H1 (cell line): Measurements from ENCODE around the gene POLR2A. TPM values are rescaled to one million over a fixed set of nuclear protein-coding genes. Genes with fewer than 3 reads are reported as not detected.
A peak's percentile ranks its signal among the peaks of the same experiment; 100 is the strongest.

ENCODE experiments used
- CTCF ChIA-PET: fragments of 300-600 bp; sonication (Branson Sonifier 250); formaldehyde crosslinking; loops from one replicate; lab custom pipeline; 2021; ENCODE audit not compliant: partially characterized antibody; lab: Charles Lee
- POLR2A ChIA-PET: fragments of 300-600 bp; sonication (Branson Sonifier 250); formaldehyde crosslinking; loops from one replicate; lab custom pipeline; 2021; ENCODE audit warnings: inconsistent platforms; ENCODE audit not compliant: partially characterized antibody; lab: Charles Lee
- DNase-seq, 2 experiments: peaks; one replicate each; pipeline versions ENCODE4 v3.0.0 to v3.0.0-alpha.2; 2010 to 2022; ENCODE audit warnings: low spot score in 2 of 2, low read depth in 1 of 2, mixed read lengths in 1 of 2
- FAIRE-seq: peaks from 2 replicates; lab custom pipeline; 2011; peaks lifted over from hg19 to GRCh38; lab: Jason Lieb, UNC
- H2AFZ ChIP-seq: 2 replicates; pipeline ENCODE4 v1.8.1; 2012; ENCODE audit warnings: low read length, inconsistent platforms
- H2AK5ac ChIP-seq: 2 replicates; pipeline ENCODE4 v1.6.1; 2013; ENCODE audit warnings: low read depth, low read length
- H2BK120ac ChIP-seq: replicated peaks from 2 replicates; pipeline ENCODE3; 2013; ENCODE audit warnings: low read depth, low read length, inconsistent platforms
- H2BK12ac ChIP-seq: 2 replicates; pipeline ENCODE4 v1.6.1; 2013; ENCODE audit warnings: low read depth, low read length
- H2BK15ac ChIP-seq: 2 replicates; pipeline ENCODE4 v1.6.1; 2013; ENCODE audit warnings: low read length
- H2BK20ac ChIP-seq: 2 replicates; pipeline ENCODE4 v1.6.1; 2013; ENCODE audit warnings: low read length
- H2BK5ac ChIP-seq: 2 replicates; pipeline ENCODE4 v1.6.1; 2013; ENCODE audit warnings: low read depth, low read length
- H3K14ac ChIP-seq: 2 replicates; pipeline ENCODE4 v1.6.1; 2013; ENCODE audit warnings: inconsistent platforms; ENCODE audit not compliant: insufficient read length
- H3K18ac ChIP-seq: 2 replicates; pipeline ENCODE4 v1.6.1; 2013; ENCODE audit warnings: low read length; ENCODE audit errors: extremely low read depth
- H3K23ac ChIP-seq: 2 replicates; pipeline ENCODE4 v1.6.1; 2013; ENCODE audit warnings: inconsistent platforms; ENCODE audit not compliant: insufficient read length
- H3K23me2 ChIP-seq: 2 replicates; pipeline ENCODE4 v1.6.1; 2013; ENCODE audit warnings: low read depth, low read length
- H3K27ac ChIP-seq: 2 replicates; pipeline ENCODE4 v1.6.1; 2011; ENCODE audit warnings: low read depth, low read length, inconsistent platforms
- H3K27me3 ChIP-seq, 4 experiments: replicated peaks in 1 of 4; 1 replicate in 1 of 4; 2 replicates in 3 of 4; pipeline versions ENCODE4 v1.6.1 to v1.8.1; 2011 to 2013; ENCODE audit warnings: low read length in 3 of 4, mild to moderate bottlenecking in 3 of 4, inconsistent platforms in 2 of 4, mixed read lengths in 2 of 4, moderate library complexity in 1 of 4; ENCODE audit not compliant: control insufficient read depth in 3 of 4, insufficient read depth in 3 of 4; ENCODE audit errors: extremely low read depth in 1 of 4
- H3K36me3 ChIP-seq, 4 experiments: 2 replicates each; pipeline versions ENCODE4 v1.6.1 to v1.8.1; 2011 to 2013; ENCODE audit warnings: mild to moderate bottlenecking in 4 of 4, low read length in 3 of 4, moderate library complexity in 2 of 4, control low read depth in 1 of 4, inconsistent platforms in 1 of 4; ENCODE audit not compliant: insufficient read depth in 4 of 4, control insufficient read depth in 2 of 4
- H3K4ac ChIP-seq: replicated peaks from 2 replicates; pipeline ENCODE3; 2013; ENCODE audit warnings: low read length, low read depth, mixed read lengths, inconsistent platforms; ENCODE audit not compliant: insufficient read length
- H3K4me1 ChIP-seq, 4 experiments: replicated peaks in 1 of 4; 1 replicate in 1 of 4; 2 replicates in 3 of 4; pipeline versions ENCODE4 v1.6.1 to v1.8.1; 2011 to 2013; ENCODE audit warnings: low read length in 3 of 4, inconsistent platforms in 2 of 4, mixed read lengths in 1 of 4; ENCODE audit not compliant: insufficient read depth in 4 of 4, control insufficient read depth in 3 of 4
- H3K4me2 ChIP-seq, 2 experiments: 2 replicates each; pipeline versions ENCODE4 v1.6.1 to v1.8.1; 2011 to 2013; ENCODE audit warnings: low read depth in 2 of 2, low read length in 2 of 2, control low read depth in 1 of 2, inconsistent platforms in 1 of 2, mild to moderate bottlenecking in 1 of 2; ENCODE audit not compliant: insufficient read depth in 1 of 2
- H3K4me3 ChIP-seq, 4 experiments: fragments of 200-600, 300-600 bp in 1 of 4; sonication (generic), shearing (Covaris generic), sonication (Bioruptor Twin) in 1 of 4; 2 replicates each; pipeline versions ENCODE4 v1.5.1 to v1.8.1; 2011 to 2016; ENCODE audit warnings: low read length in 4 of 4, low read depth in 3 of 4, control low read depth in 2 of 4, inconsistent platforms in 2 of 4, mild to moderate bottlenecking in 2 of 4, mixed read lengths in 1 of 4, moderate library complexity in 1 of 4; ENCODE audit not compliant: insufficient read depth in 2 of 4; ENCODE audit errors: extremely low read depth in 1 of 4
- H3K56ac ChIP-seq: replicated peaks from 2 replicates; pipeline ENCODE3; 2013; ENCODE audit warnings: low read depth, mild to moderate bottlenecking, mixed read lengths, low read length, inconsistent platforms; ENCODE audit not compliant: insufficient read length
- H3K79me1 ChIP-seq: 2 replicates; pipeline ENCODE4 v1.6.1; 2013; ENCODE audit warnings: low read depth, low read length, control low read depth
- H3K79me2 ChIP-seq, 2 experiments: 2 replicates each; pipeline versions ENCODE4 v1.6.1 to v1.8.1; 2012 to 2013; ENCODE audit warnings: low read length in 2 of 2, mild to moderate bottlenecking in 2 of 2, inconsistent platforms in 1 of 2; ENCODE audit not compliant: insufficient read depth in 2 of 2, control insufficient read depth in 1 of 2
- H3K9ac ChIP-seq, 4 experiments: replicated peaks in 1 of 4; 1 replicate in 1 of 4; 2 replicates in 3 of 4; pipeline versions ENCODE4 v1.6.1 to v1.8.1; 2011 to 2013; ENCODE audit warnings: low read depth in 3 of 4, low read length in 3 of 4, control low read depth in 2 of 4, mild to moderate bottlenecking in 2 of 4, moderate library complexity in 2 of 4, inconsistent platforms in 1 of 4; ENCODE audit errors: extremely low read depth in 1 of 4
- H3K9me3 ChIP-seq, 2 experiments: 2 replicates each; pipeline versions ENCODE4 v1.6.1 to v1.8.1; 2012 to 2013; ENCODE audit warnings: mild to moderate bottlenecking in 2 of 2, moderate library complexity in 2 of 2, control low read depth in 1 of 2, inconsistent platforms in 1 of 2, low read depth in 1 of 2, low read length in 1 of 2, mixed read lengths in 1 of 2; ENCODE audit not compliant: insufficient read depth in 2 of 2
- H4K20me1 ChIP-seq, 2 experiments: replicated peaks in 1 of 2; 2 replicates each; pipeline versions ENCODE3 to v1.8.1; 2011 to 2013; ENCODE audit warnings: inconsistent platforms in 2 of 2, low read length in 2 of 2, mild to moderate bottlenecking in 1 of 2; ENCODE audit not compliant: insufficient read depth in 2 of 2, control insufficient read depth in 1 of 2
- H4K5ac ChIP-seq: 2 replicates; pipeline ENCODE4 v1.6.1; 2013; ENCODE audit warnings: low read length, low read depth, mixed read lengths, inconsistent platforms; ENCODE audit not compliant: insufficient read length
- H4K8ac ChIP-seq: 2 replicates; pipeline ENCODE4 v1.8.0; 2013; ENCODE audit warnings: mild to moderate bottlenecking, moderate library complexity, low read length, inconsistent platforms; ENCODE audit not compliant: insufficient read depth; ENCODE audit errors: extremely low read depth
- H4K91ac ChIP-seq: replicated peaks from 2 replicates; pipeline ENCODE3; 2013; ENCODE audit warnings: low read length, mixed read lengths, inconsistent platforms; ENCODE audit not compliant: insufficient read length
- ASH2L ChIP-seq: fragments of 200-600, 300-600 bp; sonication (generic); IDR thresholded peaks from one replicate; pipeline ENCODE4 v1.7.1; 2017; ENCODE audit warnings: low read length
- BRCA1 ChIP-seq: IDR thresholded peaks from 2 replicates; pipeline ENCODE4 v1.6.1; 2012; ENCODE audit warnings: low read depth, low read length, improper control_type of control experiment
- CTBP2 ChIP-seq: IDR thresholded peaks from 2 replicates; pipeline ENCODE4 v1.7.0; 2011; ENCODE audit warnings: borderline replicate concordance, mild to moderate bottlenecking, moderate library complexity, mixed read lengths, low read length; ENCODE audit not compliant: insufficient read depth, insufficient read length
- E2F6 ChIP-seq: IDR thresholded peaks from 2 replicates; pipeline ENCODE4 v1.6.1; 2012; ENCODE audit warnings: inconsistent platforms
- JUND ChIP-seq: IDR thresholded peaks from 2 replicates; pipeline ENCODE4 v1.6.1; 2011; ENCODE audit warnings: mild to moderate bottlenecking, improper control_type of control experiment, low read length
- KDM5A ChIP-seq: fragments of 200-600 bp; IDR thresholded peaks from 2 replicates; pipeline ENCODE4 v1.7.1; 2012; ENCODE audit warnings: mild to moderate bottlenecking, low read length, inconsistent platforms, mixed read lengths
- POU5F1 ChIP-seq: IDR thresholded peaks from 2 replicates; pipeline ENCODE4 v1.6.1; 2011; ENCODE audit warnings: low read depth, mild to moderate bottlenecking, low read length, moderate library complexity
- RFX5 ChIP-seq: IDR thresholded peaks from 2 replicates; pipeline ENCODE4 v1.6.1; 2011; ENCODE audit warnings: low read depth, low read length, improper control_type of control experiment, borderline replicate concordance
- SIRT6 ChIP-seq: IDR thresholded peaks from one replicate; pipeline ENCODE4 v1.7.1; 2012; ENCODE audit warnings: low read length, inconsistent platforms
- SIX5 ChIP-seq: IDR thresholded peaks from 2 replicates; pipeline ENCODE4 v1.6.1; 2011; ENCODE audit warnings: mild to moderate bottlenecking, low read depth, low read length
- WGBS, 2 experiments: shearing (Covaris generic) in 1 of 2; methylation state at CpG; one replicate each; pipeline versions ENCODE4 v1.1.6 to v1.1.7; 2013 to 2015; ENCODE audit warnings: low lambda C conversion rate in 2 of 2, mixed read lengths in 2 of 2, inconsistent platforms in 1 of 2, low coverage in 1 of 2, missing lambda C conversion rate in 1 of 2; ENCODE audit not compliant: insufficient replicate concordance in 2 of 2, insufficient coverage in 1 of 2, insufficient read length in 1 of 2; ENCODE audit errors: extremely low coverage in 1 of 2, missing lambda C conversion rate in 1 of 2; 5-methylcytosine and 5-hydroxymethylcytosine counted together
- polyA plus RNA-seq, 7 experiments: library from polyadenylated mRNA; depleted of rRNA in 3 of 7; stranded (reverse) in 5 of 7; unstranded in 2 of 7; fragments of >200 nt in 5 of 7; fragments of 200-250 nt in 2 of 7; gene quantifications; 1 replicate in 5 of 7; 2 replicates in 1 of 7; 4 replicates in 1 of 7; pipeline versions ENCODE4 v1.2.1 to v1.2.3, GENCODE V29; 2011 to 2013; ENCODE audit warnings: missing spikeins in 2 of 7, mixed read lengths in 2 of 7
- total RNA-seq: library from RNA; stranded (reverse); fragmentation: NEBNext Ultra II Directional; extraction: Animal tissue kit (Norgen Biotek cat#: 25700); gene quantifications from 2 replicates; pipeline ENCODE4 v1.2.1, GENCODE V29; 2021

Gene POLR2A
- total and polyA plus RNA-seq, 2 of the 8 experiments (the other 6 are each of a cell fraction or from before 2014, with no cell fraction given), result 26.8 to 150 TPM

GRCh38 chr17:7478276-7479212 is 5.6 kb upstream of the POLR2A start:
- peak overlapping the region; percentile 71 to 97 for H3K4me2 ChIP-seq
- peak overlapping the region; percentile 41 to 94 (median 50) for H3K4me3 ChIP-seq
- ChIA-PET CTCF (interaction anchor here (0.9 to 3.3 kb wide), 6 partner anchors 10 to 42 kb away, joined by 3 to 17 read pairs (median 4); partner anchors contain the start of gene TMEM102), POLR2A (interaction anchor here (0.8 to 14.3 kb wide), 12 partner anchors 8 to 97 kb away, joined by 3 to 339 read pairs (median 5); partner anchors contain the start of genes CHRNB1, FGF11, POLR2A and TMEM102)
- no peak overlapping the region for H3K14ac ChIP-seq
- H3K23ac ChIP-seq, result no peak overlapping the region
- WGBS, 2 experiments, result 65% methylated on average over 23 of the region's 40 CpGs; no CpG with 5 or more reads in 1 of the 2 experiments
- peak overlapping the region; percentile 82; the same call in 1 of the 2 replicates for H2BK12ac ChIP-seq
- H3K9me3 ChIP-seq, result no peaks in the 10 kb centered on the region
- peak overlapping the region; percentile 42 for H4K91ac ChIP-seq
- H3K23me2 ChIP-seq, result peaks cover 16% of the 10 kb centered on the region
- no peak for FAIRE-seq
- H2BK15ac ChIP-seq, result peak overlapping the region; percentile 55
- H2AK5ac ChIP-seq, result 0 out of 2 replicates have a peak overlapping the region, but pooled peaks have one; percentile 16
- peaks cover 0 to 5% of the 10 kb centered on the region in 2 experiments for H4K20me1 ChIP-seq
- H3K56ac ChIP-seq, result peak overlapping the region; percentile 77
- no peak overlapping the region for H2AFZ ChIP-seq
- peak in 1 of 2 experiments; percentile 69 for DNase-seq
- no peaks in the 10 kb centered on the region; a peak in 1 of 7 replicates for H3K27me3 ChIP-seq
- peaks cover 0 to 31% of the 10 kb centered on the region in 2 experiments; a peak in 2 of 4 replicates for H3K79me2 ChIP-seq
- peak overlapping the region; percentile 71 for H3K18ac ChIP-seq
- peak overlapping the region; percentile 24 for H2BK120ac ChIP-seq
- peak overlapping the region; percentile 93 for H4K8ac ChIP-seq
- peak overlapping the region; percentile 51 for H4K5ac ChIP-seq
- no peaks in the 10 kb centered on the region for H3K36me3 ChIP-seq
- peaks cover 12% of the 10 kb centered on the region for H3K79me1 ChIP-seq
- H3K9ac ChIP-seq, result peak overlapping the region in 3 of 4 experiments; percentile 48 to 65 (median 62); a peak in 6 of 7 replicates
- peak overlapping the region; percentile 56 for H3K27ac ChIP-seq
- H3K4ac ChIP-seq, result peak overlapping the region; percentile 95
- peak overlapping the region; percentile 15; the same call in 1 of the 2 replicates for H2BK20ac ChIP-seq
- peak overlapping the region; percentile 66; the same call in 1 of the 2 replicates for H2BK5ac ChIP-seq
- peaks cover 2 to 28% (median 21%) of the 10 kb centered on the region in 4 experiments for H3K4me1 ChIP-seq
- TF ChIP-seq JUND, result no peak
- TF ChIP-seq E2F6, result no peak
- no peak for TF ChIP-seq CTBP2
- no peak for TF ChIP-seq RFX5
- TF ChIP-seq SIRT6, result no peak
- no peak for TF ChIP-seq KDM5A
- TF ChIP-seq BRCA1, result no peak
- TF ChIP-seq ASH2L, result peak; percentile 47
- TF ChIP-seq POU5F1, result no peak
- no peak for TF ChIP-seq SIX5
